ENCODE results near the gene SNX24. TPM values are rescaled to one million over a fixed set of nuclear protein-coding genes. Genes with fewer than 3 reads are reported as not detected.

Gene SNX24
- polyA plus RNA-seq, 3 donors, result 3.5 to 10.6 (median 8.0) TPM

DNA sequence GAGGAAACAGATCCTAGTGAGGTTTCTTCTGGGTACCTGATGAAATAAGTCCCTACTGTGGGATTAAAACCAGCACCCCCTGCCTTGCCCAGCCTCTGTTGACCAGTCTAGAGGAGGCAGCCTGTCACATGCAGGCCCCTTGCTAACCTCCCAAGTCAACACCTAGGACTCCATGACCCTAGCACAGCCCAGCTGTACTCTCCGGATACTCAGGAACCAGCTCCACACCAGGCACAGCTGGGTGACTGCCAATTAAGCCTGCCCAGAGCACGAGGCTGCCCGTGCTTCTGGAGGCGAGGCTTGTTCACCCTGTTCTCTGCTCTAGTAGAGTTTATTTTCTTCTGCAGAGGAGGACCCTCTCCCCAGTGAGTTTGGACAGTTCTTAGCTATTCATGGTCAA lies 92.5 kb downstream of the SNX24 start:
- Mint-ChIP-seq H3K9me3 (peaks cover 0 to 7% (median 0%) of the 10 kb centered on the region in 7 donors), H3K4me1 (peaks cover 3% of the 10 kb centered on the region), H3K4me3 (no peak overlapping the region), H3K27me3 (ENCODE audit: low read depth in 3 of 3) (peaks cover 0 to 1% (median 0%) of the 10 kb centered on the region in 3 donors), H3K27ac (no peak overlapping the region), H3K36me3 (peaks cover 11 to 14% of the 10 kb centered on the region in 2 donors)
- intact Hi-C loops (cut with micrococcal nuclease), result no loop called here
- Histone ChIP-seq H3K27ac (ENCODE audit: low read depth in 1 of 2, low read length in 2 of 2) (no peak overlapping the region), H3K9ac (ENCODE audit: insufficient read depth, low read length, poor library complexity, severe bottlenecking) (no peak overlapping the region), H3K4me3 (replicated peaks in 1 of 3; ENCODE audit: low read depth in 2 of 3, low read length in 3 of 3) (no peak overlapping the region), H2AFZ (ENCODE audit: insufficient read depth, low read depth, low read length, poor library complexity, severe bottlenecking) (no peak overlapping the region), H3K27me3 (ENCODE audit: control insufficient read depth in 2 of 2, insufficient read depth in 2 of 2, low read length in 2 of 2) (no peaks in the 10 kb centered on the region), H3K79me2 (ENCODE audit: insufficient read depth, low read length) (no peaks in the 10 kb centered on the region), H3K4me2 (replicated peaks; ENCODE audit: extremely low read depth, low read length, poor library complexity, severe bottlenecking) (no peak overlapping the region), H3K9me3 (replicated peaks in 1 of 2; ENCODE audit: control insufficient read depth in 1 of 2, insufficient read depth in 1 of 2, low read length in 2 of 2) (no peaks in the 10 kb centered on the region), H3K4me1 (ENCODE audit: control insufficient read depth in 1 of 2, insufficient read depth in 2 of 2, low read length in 2 of 2) (no peaks in the 10 kb centered on the region), H4K20me1 (ENCODE audit: insufficient read depth, low read length) (no peaks in the 10 kb centered on the region), H3K36me3 (replicated peaks in 1 of 2; ENCODE audit: control insufficient read depth in 1 of 2, insufficient read depth in 2 of 2, low read length in 2 of 2) (no peaks in the 10 kb centered on the region)
- no peak for DNase-seq
- WGBS (ENCODE audit: insufficient coverage), result 88% methylated on average over 1 of the region's 4 CpGs
- TF ChIP-seq, protein P1, sequence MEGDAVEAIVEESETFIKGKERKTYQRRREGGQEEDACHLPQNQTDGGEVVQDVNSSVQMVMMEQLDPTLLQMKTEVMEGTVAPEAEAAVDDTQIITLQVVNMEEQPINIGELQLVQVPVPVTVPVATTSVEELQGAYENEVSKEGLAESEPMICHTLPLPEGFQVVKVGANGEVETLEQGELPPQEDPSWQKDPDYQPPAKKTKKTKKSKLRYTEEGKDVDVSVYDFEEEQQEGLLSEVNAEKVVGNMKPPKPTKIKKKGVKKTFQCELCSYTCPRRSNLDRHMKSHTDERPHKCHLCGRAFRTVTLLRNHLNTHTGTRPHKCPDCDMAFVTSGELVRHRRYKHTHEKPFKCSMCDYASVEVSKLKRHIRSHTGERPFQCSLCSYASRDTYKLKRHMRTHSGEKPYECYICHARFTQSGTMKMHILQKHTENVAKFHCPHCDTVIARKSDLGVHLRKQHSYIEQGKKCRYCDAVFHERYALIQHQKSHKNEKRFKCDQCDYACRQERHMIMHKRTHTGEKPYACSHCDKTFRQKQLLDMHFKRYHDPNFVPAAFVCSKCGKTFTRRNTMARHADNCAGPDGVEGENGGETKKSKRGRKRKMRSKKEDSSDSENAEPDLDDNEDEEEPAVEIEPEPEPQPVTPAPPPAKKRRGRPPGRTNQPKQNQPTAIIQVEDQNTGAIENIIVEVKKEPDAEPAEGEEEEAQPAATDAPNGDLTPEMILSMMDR (IDR thresholded peaks at IDR 0.05), result no peak

DNA sequence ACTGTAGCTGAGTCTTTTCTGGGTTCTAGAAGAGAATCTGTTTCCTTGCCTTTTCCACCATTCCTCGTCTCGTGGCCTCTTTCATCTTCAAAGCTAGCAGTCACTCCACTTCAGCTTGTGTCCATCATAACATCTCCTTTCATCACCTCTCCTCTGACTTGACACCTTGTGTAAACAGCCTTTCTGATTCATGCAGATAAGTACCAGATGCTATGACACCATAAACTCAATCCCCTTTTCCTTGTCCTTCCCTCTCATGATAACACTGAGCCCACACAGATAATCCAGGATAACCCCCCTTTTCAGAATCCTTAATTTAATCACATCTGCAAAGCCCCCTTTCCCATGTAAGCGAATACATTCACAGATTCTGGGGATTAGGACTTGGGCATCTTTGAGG lies 95.5 kb downstream of the SNX24 start:
- TF ChIP-seq, protein P1 (IDR thresholded peaks at IDR 0.05), result no peak
- peaks cover 9% of the 10 kb centered on the region for H3K4me1 Mint-ChIP-seq

More for the DNA sequence above, 95.5 kb downstream of the SNX24 start:
- H3K4me2 ChIP-seq (replicated peaks; ENCODE audit: extremely low read depth, low read length, poor library complexity, severe bottlenecking), result no peak overlapping the region
- H3K9me3 ChIP-seq (replicated peaks in 1 of 2; ENCODE audit: control insufficient read depth in 1 of 2, insufficient read depth in 1 of 2, low read length in 2 of 2), result no peaks in the 10 kb centered on the region
- no peak for DNase-seq
- Mint-ChIP-seq H3K27me3 (ENCODE audit: low read depth in 3 of 3) (peaks cover 0 to 3% (median 3%) of the 10 kb centered on the region in 3 donors), H3K36me3 (peaks cover 9 to 11% of the 10 kb centered on the region in 2 donors), H3K27ac (no peak overlapping the region), H3K9me3 (peaks cover 0 to 7% (median 0%) of the 10 kb centered on the region in 7 donors), H3K4me3 (no peak overlapping the region)
- 100% methylated on average over 2 of the region's 3 CpGs for WGBS (ENCODE audit: insufficient coverage)
- H3K27me3 ChIP-seq (ENCODE audit: control insufficient read depth in 2 of 2, insufficient read depth in 2 of 2, low read length in 2 of 2), result no peaks in the 10 kb centered on the region
- H3K4me1 ChIP-seq (ENCODE audit: control insufficient read depth in 1 of 2, insufficient read depth in 2 of 2, low read length in 2 of 2), result no peaks in the 10 kb centered on the region
- H4K20me1 ChIP-seq (ENCODE audit: insufficient read depth, low read length), result no peaks in the 10 kb centered on the region
- H3K36me3 ChIP-seq (replicated peaks in 1 of 2; ENCODE audit: control insufficient read depth in 1 of 2, insufficient read depth in 2 of 2, low read length in 2 of 2), result no peaks in the 10 kb centered on the region
- no peak overlapping the region for H3K4me3 ChIP-seq (replicated peaks in 1 of 3; ENCODE audit: low read depth in 2 of 3, low read length in 3 of 3)
- intact Hi-C loops (cut with micrococcal nuclease), result no loop called here
- H2AFZ ChIP-seq (ENCODE audit: insufficient read depth, low read depth, low read length, poor library complexity, severe bottlenecking), result no peak overlapping the region
- no peak overlapping the region for H3K9ac ChIP-seq (ENCODE audit: insufficient read depth, low read length, poor library complexity, severe bottlenecking)
- H3K79me2 ChIP-seq (ENCODE audit: insufficient read depth, low read length), result no peaks in the 10 kb centered on the region
- H3K27ac ChIP-seq (ENCODE audit: low read depth in 1 of 2, low read length in 2 of 2), result no peak overlapping the region

Measured in CD14-positive monocyte (primary cell).